Activated CD4-positive, CD25-positive, alpha-beta regulatory T cell treated with anti-CD3 and anti-CD28 coated beads, Interleukin-2, amount 50 U/mL, for 72 hours (primary cell): ENCODE results near the gene NAA20.

ENCODE experiments used
- DNase-seq: peaks from one replicate; pipeline ENCODE4 v3.0.0; 2021

Gene NAA20

DNA sequence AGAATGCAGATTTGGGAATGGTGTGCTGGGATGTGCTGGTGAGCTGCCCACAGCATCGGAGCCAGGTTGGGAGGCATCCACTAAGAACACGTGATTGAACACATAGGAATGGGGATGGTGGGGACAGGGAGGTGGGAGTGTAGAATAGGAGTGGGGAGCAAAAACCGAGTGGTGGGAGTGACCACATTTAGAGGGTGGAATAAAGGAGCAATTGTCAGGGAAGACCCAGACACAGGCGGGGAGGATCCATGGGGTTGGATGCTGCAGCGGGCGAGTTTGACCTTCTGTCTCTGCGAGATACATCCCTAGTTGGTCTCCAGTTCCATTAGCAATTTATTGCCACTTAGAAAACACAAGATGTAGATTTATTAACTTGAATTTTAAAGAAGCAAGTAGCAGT lies 4.7 kb downstream of the NAA20 start:
- DNase-seq: no peak

DNA sequence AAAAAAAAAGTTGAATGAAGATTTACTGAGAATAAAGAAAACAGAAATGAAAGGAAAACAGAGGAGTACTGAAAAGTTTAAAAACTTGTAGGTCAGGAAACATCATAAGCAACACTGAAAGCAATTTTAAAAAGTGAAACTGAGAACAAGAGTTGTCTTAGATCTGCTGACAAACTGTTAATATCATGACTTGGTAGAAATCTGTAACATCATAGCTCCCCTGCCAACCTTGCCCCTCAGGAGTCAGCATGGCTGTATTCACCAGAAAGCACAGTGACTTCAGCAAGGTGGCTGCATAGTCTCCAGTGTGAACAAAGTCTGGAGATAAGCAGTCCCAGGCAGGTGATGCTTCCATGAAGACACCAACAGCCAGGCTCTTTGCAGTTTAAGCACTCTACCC lies 5.3 kb downstream of the NAA20 start:
- no peak for DNase-seq

GRCh38 chr20:20023395-20023794 lies 6.2 kb downstream of the NAA20 start:
- DNase-seq: no peak

DNA sequence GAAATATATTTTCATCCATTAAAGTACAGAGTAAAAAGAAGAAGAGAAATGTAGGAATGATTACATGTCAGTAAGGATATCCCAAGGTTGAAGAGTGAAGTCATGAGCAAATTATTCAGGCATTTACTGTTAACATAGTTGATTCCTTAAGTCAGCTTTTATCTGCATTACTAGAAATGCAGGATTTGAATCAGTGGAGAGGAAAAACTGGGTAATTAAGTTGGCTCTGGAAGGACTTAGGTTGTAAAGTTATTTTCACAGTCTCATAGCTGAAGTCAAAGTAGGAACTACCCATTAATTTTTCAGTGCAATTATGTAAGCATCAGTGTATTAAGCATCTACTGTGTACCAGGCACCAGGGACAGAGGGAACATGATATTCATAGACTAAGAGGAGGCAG lies 7.8 kb downstream of the NAA20 start:
- DNase-seq: no peak

GRCh38 chr20:20027284-20027683 lies 10.1 kb downstream of the NAA20 start:
- no peak for DNase-seq

DNA sequence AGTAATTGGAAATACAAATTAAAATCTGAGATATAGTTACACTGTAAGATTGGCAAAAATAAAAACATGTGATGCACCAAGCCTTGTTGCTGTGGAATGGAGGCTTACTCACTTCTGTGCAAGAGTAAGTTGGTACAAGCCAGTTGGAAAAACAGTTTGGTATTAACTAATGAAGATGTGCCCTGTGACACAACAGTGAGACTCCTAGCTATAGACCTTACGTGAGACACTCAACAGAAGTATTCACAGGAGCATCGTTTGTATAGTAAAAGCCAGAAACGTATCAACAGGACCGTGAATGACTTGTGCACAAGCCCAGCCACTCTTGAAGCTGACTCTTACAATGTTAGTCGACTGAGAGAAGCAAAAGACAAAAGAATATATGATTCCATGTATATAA lies 14.6 kb downstream of the NAA20 start:
- no peak for DNase-seq

DNA sequence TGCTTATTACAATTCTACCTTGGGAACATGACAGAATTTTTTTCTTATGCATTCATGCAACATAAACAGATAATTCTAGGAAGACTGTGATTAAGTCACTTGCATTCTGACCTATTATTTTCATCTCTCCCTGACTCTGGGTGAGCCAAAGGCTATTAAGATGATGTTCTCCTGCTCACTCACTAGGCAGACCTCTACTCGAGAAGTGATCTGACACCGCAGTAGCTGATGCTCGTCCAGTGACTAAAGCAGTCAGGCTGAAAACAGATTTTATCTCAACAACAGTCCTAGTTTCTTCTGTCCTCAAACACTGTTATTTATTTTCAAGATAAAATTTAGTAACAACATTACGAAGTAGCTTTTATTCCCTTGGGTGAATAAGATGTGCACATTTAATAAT lies 17.3 kb downstream of the NAA20 start:
- no peak for DNase-seq

GRCh38 chr20:20036756-20037155 lies 19.6 kb downstream of the NAA20 start:
- DNase-seq: no peak

DNA sequence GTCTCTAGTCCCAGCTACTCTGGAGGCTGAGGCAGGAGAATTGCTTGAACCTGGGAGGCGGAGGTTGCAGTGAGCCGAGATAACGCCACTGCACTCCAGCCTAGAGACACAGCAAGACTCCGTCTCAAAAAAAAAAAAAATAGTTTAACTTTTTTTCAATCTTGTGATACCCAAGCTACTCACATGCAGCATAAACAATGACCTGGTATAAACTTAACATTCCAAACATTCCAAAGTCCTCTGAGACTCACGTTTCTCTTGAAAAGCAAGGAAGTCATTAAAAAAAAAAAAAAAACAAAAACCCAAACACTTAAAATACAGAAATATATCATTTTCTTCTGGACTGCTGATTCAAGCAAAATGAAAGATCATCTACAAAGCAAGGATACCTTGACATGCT lies 20.8 kb downstream of the NAA20 start:
- no peak for DNase-seq

GRCh38 chr20:20038586-20038985 lies 21.4 kb downstream of the NAA20 start:
- no peak for DNase-seq

DNA sequence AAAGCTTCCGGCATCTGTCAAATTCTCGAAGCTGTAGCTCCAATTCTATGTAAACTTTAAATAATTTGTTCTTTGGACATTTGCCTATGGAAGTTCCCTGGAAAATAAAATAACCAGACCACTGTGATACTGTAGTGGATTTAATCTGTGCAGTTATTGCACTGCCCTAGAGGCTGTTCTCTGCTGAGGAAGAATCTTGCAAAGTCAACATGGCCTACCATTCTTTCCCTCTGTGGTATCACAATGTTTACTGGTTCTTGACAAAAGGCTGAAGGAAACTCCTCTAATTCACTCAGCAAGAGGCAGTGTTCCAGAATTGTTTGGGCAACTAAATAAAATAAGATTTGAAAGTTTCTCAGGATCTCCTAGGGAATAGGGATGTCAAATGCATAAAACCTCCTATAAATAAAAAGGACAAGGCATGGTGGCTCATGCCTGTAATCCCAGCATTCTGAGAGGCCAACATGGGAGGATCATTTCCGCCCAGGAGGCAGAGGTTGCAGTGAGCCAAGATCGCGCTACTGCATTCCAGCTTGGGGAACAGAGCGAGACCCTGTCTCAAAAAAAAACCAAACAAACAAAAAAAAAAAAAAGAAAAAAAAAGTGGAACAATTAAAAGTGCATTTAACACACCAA lies 22.7 kb downstream of the NAA20 start:
- no peak for DNase-seq

- no peak for DNase-seq
Measured at GRCh38 chr20:20051767-20052073, 34.6 kb downstream of the NAA20 start.

GRCh38 chr20:20052074-20052970 lies 35.2 kb downstream of the NAA20 start, which contains the start of the genes CFAP61 and CRNKL1:
Gene CFAP61, plus strand, starts transcription at chr20:20052532. Its CDS starts 4,122 bp downstream, at chr20:20056654.
Gene CRNKL1, minus strand, starts transcription at chr20:20052466. Its CDS starts 124 bp downstream, at chr20:20052342.
- DNase-seq: peak; percentile 95

- no peak for DNase-seq
Measured at GRCh38 chr20:20060234-20060998, 43.3 kb downstream of the NAA20 start.

DNA sequence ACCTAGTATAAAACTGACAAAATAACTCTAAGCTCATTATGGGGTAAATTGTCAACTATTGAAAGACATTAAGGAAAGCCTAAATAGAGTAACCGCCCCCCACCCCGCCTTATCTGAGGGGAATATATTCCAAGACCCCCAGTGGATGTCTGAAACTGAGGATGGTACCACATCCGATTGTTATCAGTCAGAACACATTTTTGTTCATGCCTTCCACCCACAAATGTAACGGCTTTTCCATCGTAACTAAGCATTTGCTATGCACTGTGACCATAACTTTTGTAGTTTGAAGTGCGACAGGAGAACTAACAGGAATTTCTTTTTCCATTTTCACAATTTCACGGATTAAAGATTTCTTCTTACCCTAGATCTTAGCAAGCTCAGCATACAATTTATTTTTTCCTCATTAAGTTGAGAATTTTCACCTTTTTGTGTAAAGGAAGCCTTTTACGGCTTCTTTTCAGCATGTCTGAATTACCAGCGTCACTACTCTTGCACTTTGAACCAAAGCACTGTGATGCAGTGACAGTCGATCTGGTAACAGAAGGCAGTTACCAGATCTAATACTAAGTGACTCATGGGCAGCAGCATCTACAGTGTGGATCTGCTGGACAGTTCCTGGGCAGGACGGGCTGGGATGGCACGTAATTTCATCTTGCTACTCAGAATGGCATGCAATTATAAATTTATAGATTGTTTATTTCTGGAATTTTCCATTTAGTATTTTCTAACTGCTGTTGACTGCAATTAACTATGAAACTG lies 47.0 kb downstream of the NAA20 start:
- DNase-seq: no peak

DNA sequence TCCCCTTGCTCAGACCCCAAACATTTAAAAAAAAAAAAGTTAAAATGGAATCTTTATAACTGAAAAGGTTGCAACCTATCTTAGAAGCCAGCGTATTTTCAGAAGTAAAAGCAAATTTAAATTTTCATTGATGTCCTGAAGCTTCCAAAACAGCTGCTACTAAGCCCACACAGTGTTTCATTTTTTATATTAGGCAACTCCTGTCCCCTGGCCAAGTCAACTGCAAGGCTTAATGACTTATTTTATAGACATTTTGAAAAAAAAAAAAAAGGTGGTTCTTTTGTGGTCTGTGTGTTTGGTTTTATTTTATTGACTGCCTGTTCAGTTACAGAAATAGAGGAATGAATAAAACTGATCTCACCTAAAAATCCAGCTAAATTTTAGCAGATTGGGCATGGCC lies 48.2 kb downstream of the NAA20 start:
- DNase-seq: no peak

DNA sequence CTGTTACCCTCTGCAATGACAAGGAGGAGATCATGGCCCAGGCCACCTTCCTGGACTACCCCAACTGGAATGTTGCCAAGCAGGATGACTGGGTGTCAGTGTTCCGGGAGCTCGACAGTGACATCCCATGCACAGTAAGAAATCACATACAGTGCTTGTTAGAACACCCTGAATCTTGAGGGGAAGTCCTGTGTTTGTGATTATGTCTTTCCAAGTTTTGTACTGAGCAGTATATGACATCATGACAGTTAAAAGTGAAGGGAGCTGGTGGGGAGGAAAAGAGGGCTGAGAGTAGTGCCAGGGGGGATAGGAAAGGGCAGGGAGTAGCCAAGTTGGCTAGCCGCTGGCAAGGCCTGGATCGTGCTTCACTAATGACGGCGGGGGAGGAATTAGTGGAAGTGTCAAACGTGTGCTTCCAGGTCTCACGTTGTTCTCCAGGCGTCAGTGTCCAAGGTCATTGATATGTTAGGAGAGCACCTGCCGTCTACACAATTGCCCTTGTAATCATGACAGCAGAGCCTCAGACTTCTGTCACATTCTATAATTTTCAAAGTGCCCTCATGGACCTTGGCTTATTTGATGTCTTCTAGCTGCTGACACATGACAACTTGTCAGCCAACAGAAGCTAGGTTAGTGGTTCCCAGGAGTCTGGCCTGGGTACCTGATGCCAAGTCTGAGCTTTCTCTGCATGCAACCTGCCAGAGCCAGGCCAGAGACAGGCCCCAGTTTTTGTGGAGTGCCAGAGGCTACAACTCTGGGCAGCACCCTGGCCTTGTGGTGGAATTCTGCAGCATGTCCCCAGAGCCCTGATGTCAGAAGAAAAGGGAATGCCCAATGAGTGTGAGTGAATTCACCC lies 53.9 kb downstream of the NAA20 start:
- DNase-seq: no peak

GRCh38 chr20:20073801-20074371 lies 56.7 kb downstream of the NAA20 start:
- no peak for DNase-seq

- no peak for DNase-seq
Measured at GRCh38 chr20:20075032-20075431, 57.9 kb downstream of the NAA20 start.

- no peak for DNase-seq
Measured at GRCh38 chr20:20076297-20077065, 59.3 kb downstream of the NAA20 start.

GRCh38 chr20:20078041-20078440 lies 60.9 kb downstream of the NAA20 start:
- no peak for DNase-seq
